WTC11 (cell line): ENCODE results near the gene THSD4. TPM values are rescaled to one million over a fixed set of nuclear protein-coding genes. Genes with fewer than 3 reads are reported as not detected.

Source experiments
- ATAC-seq: fragments of 200-7000 bp; cut with Tn5 transposase; 2 replicates; pipeline ENCODE4 v1.10.0; 2021; ENCODE audit warnings: mild to moderate bottlenecking, moderate library complexity
- CTCF ChIA-PET: fragments of 300-600 bp; sonication (Branson Sonifier 250); formaldehyde crosslinking; loops from one replicate; lab custom pipeline; 2021; ENCODE audit warnings: antibody characterized with exemption; lab: Charles Lee
- POLR2A ChIA-PET: fragments of 350-600 bp; sonication (Branson Sonifier 250); formaldehyde crosslinking; loops from one replicate; lab custom pipeline; 2021; ENCODE audit warnings: antibody characterized with exemption; lab: Charles Lee
- DNase-seq: peaks from one replicate; pipeline ENCODE4 v3.0.0; 2021; ENCODE audit warnings: low spot score
- H3K27ac Mint-ChIP-seq: 2 replicates; pipeline ENCODE4 v1.8.0; 2021; ENCODE audit warnings: mixed read lengths
- H3K27me3 Mint-ChIP-seq: 2 replicates; pipeline ENCODE4 v1.8.0; 2021; ENCODE audit warnings: low read depth, mild to moderate bottlenecking, moderate library complexity, mixed read lengths
- H3K36me3 Mint-ChIP-seq: 2 replicates; pipeline ENCODE4 v1.8.0; 2021; ENCODE audit warnings: mixed read lengths
- H3K4me1 Mint-ChIP-seq: 2 replicates; pipeline ENCODE4 v1.8.0; 2022; ENCODE audit warnings: mixed read lengths
- H3K4me3 Mint-ChIP-seq: 2 replicates; pipeline ENCODE4 v1.8.0; 2021; ENCODE audit warnings: mild to moderate bottlenecking, moderate library complexity, mixed read lengths
- H3K9me3 Mint-ChIP-seq: 2 replicates; pipeline ENCODE4 v1.8.0; 2021; ENCODE audit warnings: mixed read lengths
- CBFB ChIP-seq: sonication (generic); formaldehyde crosslinking; IDR thresholded peaks from 2 replicates; pipeline ENCODE4 v1.8.1; 2022; ENCODE audit warnings: mild to moderate bottlenecking, low read depth, missing genetic modification reagents
- ELF4 ChIP-seq: sonication (generic); formaldehyde crosslinking; IDR thresholded peaks from 2 replicates; pipeline ENCODE4 v1.8.1; 2022; ENCODE audit warnings: low read depth, mild to moderate bottlenecking, moderate library complexity, missing genetic modification reagents
- FOXK1 ChIP-seq: sonication (generic); formaldehyde crosslinking; IDR thresholded peaks from 2 replicates; pipeline ENCODE4 v1.8.0; 2022; ENCODE audit warnings: mild to moderate bottlenecking, moderate library complexity, missing genetic modification reagents
- MYBL2 ChIP-seq: sonication (generic); formaldehyde crosslinking; IDR thresholded peaks from 2 replicates; pipeline ENCODE4 v1.8.1; 2023; ENCODE audit warnings: mild to moderate bottlenecking, moderate library complexity, missing genetic modification reagents
- NFE2L1 ChIP-seq: sonication (generic); formaldehyde crosslinking; IDR thresholded peaks from 2 replicates; pipeline ENCODE4 v1.8.1; 2023; ENCODE audit warnings: missing genetic modification reagents
- NR1H2 ChIP-seq: sonication (generic); formaldehyde crosslinking; IDR thresholded peaks from 2 replicates; pipeline ENCODE4 v1.9.0; 2021; ENCODE audit warnings: mild to moderate bottlenecking, moderate library complexity, missing genetic modification reagents
- PRRX2 ChIP-seq: fragments of 250-450 bp; sonication (Bioruptor Pico); IDR thresholded peaks from 2 replicates; pipeline ENCODE4 v1.8.0; 2021; ENCODE audit warnings: mild to moderate bottlenecking
- TCF7 ChIP-seq: sonication (generic); formaldehyde crosslinking; IDR thresholded peaks from 2 replicates; pipeline ENCODE4 v1.8.0; 2022; ENCODE audit warnings: mild to moderate bottlenecking, low read depth, missing genetic modification reagents, moderate library complexity
- ZNF219 ChIP-seq: sonication (generic); formaldehyde crosslinking; IDR thresholded peaks from 2 replicates; pipeline ENCODE4 v1.8.0; 2023; ENCODE audit warnings: missing genetic modification reagents, mild to moderate bottlenecking, borderline replicate concordance
- total RNA-seq: library from RNA; stranded (reverse); gene quantifications from 3 replicates; pipeline ENCODE4 v1.2.3, GENCODE V29; 2021
- TF ChIP-seq, protein P1 (sequence below): fragments of 200-600 bp; IDR thresholded peaks from 2 replicates; pipeline ENCODE4 v1.8.0; 2022; ENCODE audit warnings: antibody characterized with exemption
- TF ChIP-seq, protein P2 (sequence below): fragments of 250-450 bp; sonication (Bioruptor Pico); IDR thresholded peaks from 2 replicates; pipeline ENCODE4 v1.8.0; 2021; ENCODE audit warnings: mild to moderate bottlenecking
- TF ChIP-seq, protein P3 (sequence below): sonication (generic); formaldehyde crosslinking; IDR thresholded peaks from 2 replicates; pipeline ENCODE4 v1.8.0; 2022; ENCODE audit warnings: mild to moderate bottlenecking, missing genetic modification reagents
- TF ChIP-seq, protein P4 (sequence below): sonication (generic); formaldehyde crosslinking; IDR thresholded peaks from 2 replicates; pipeline ENCODE4 v1.8.0; 2022; ENCODE audit warnings: missing genetic modification reagents
- TF ChIP-seq, protein P5 (sequence below): fragments of 250-450 bp; sonication (Bioruptor Pico); IDR thresholded peaks from 2 replicates; pipeline ENCODE4 v1.9.0; 2021; ENCODE audit warnings: mild to moderate bottlenecking, borderline replicate concordance
- TF ChIP-seq, protein P6 (sequence below): fragments of 250-450 bp; sonication (Bioruptor Pico); IDR thresholded peaks from 2 replicates; pipeline ENCODE4 v1.9.0; 2021; ENCODE audit warnings: mild to moderate bottlenecking

THSD4 gene
- total RNA-seq, 1 experiment from 2014 or later, result 7.8 TPM

DNA sequence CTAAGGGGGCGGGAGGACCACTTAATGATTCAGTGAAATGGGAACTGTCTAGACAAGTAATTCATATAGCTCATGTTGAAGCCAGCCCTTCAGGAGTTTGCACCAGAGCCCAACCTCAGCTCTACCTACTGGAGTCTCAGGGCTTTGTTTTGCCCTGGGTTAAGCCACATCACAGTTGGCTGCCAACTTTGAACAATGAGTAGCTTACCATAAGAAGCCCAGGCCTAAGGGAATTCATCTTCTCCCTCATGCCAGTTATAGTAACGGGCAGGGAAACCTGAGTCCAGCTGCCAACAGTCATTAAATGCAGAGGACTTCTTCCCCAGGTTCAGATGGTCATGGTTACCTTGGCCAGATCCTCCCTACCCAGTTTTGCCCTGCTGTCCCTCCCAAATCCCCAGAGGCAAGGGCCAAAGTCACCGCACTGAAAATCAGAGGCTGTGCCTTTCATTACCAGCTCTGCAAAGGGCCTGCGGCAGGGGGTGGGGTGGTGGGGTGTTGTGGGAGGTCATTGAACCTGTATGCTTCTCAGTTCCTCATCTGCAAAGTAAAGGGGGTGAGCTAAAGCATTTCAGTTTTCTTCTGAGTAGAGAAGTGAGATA lies 392.9 kb downstream of the THSD4 start (continued):
- TF ChIP-seq, protein P1, sequence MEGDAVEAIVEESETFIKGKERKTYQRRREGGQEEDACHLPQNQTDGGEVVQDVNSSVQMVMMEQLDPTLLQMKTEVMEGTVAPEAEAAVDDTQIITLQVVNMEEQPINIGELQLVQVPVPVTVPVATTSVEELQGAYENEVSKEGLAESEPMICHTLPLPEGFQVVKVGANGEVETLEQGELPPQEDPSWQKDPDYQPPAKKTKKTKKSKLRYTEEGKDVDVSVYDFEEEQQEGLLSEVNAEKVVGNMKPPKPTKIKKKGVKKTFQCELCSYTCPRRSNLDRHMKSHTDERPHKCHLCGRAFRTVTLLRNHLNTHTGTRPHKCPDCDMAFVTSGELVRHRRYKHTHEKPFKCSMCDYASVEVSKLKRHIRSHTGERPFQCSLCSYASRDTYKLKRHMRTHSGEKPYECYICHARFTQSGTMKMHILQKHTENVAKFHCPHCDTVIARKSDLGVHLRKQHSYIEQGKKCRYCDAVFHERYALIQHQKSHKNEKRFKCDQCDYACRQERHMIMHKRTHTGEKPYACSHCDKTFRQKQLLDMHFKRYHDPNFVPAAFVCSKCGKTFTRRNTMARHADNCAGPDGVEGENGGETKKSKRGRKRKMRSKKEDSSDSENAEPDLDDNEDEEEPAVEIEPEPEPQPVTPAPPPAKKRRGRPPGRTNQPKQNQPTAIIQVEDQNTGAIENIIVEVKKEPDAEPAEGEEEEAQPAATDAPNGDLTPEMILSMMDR, result no peak
- TF ChIP-seq, protein P2, sequence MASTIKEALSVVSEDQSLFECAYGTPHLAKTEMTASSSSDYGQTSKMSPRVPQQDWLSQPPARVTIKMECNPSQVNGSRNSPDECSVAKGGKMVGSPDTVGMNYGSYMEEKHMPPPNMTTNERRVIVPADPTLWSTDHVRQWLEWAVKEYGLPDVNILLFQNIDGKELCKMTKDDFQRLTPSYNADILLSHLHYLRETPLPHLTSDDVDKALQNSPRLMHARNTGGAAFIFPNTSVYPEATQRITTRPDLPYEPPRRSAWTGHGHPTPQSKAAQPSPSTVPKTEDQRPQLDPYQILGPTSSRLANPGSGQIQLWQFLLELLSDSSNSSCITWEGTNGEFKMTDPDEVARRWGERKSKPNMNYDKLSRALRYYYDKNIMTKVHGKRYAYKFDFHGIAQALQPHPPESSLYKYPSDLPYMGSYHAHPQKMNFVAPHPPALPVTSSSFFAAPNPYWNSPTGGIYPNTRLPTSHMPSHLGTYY (CRISPR knock-in tag), result no peak
- no peak for TF ChIP-seq NR1H2
- TF ChIP-seq, all 79 proteins: peak for 0

DNA sequence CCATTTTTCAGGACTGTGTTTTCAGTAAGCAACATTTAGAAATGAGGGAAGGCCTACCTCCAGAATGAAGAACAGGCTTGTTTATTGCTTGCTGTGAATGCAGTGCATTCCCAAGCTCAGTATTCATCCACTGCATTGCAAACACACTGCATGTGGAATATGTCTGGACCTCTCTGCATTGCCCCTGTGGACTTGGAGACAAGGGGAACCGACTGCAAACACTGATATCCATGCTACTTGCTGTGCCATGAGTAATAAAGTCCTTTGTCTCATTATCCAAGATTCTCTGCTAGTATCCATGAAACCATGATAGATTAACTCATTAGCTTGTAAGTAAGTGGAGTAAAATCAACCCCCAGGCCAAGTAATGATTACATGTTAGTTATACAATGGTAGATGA lies 393.9 kb downstream of the THSD4 start:
- POLR2A ChIA-PET, result no interaction called here
- DNase-seq (no peak), ATAC-seq (no peak)
- TF ChIP-seq FOXK1 (CRISPR knock-in tag), result no peak
- no peak for TF ChIP-seq MYBL2 (CRISPR knock-in tag)
- TF ChIP-seq, protein P3, sequence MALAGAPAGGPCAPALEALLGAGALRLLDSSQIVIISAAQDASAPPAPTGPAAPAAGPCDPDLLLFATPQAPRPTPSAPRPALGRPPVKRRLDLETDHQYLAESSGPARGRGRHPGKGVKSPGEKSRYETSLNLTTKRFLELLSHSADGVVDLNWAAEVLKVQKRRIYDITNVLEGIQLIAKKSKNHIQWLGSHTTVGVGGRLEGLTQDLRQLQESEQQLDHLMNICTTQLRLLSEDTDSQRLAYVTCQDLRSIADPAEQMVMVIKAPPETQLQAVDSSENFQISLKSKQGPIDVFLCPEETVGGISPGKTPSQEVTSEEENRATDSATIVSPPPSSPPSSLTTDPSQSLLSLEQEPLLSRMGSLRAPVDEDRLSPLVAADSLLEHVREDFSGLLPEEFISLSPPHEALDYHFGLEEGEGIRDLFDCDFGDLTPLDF (CRISPR knock-in tag), result no peak
- TF ChIP-seq NFE2L1 (CRISPR knock-in tag), result no peak
- no peak for TF ChIP-seq ELF4 (CRISPR knock-in tag)
- TF ChIP-seq, protein P2 (CRISPR knock-in tag), result no peak
- TF ChIP-seq TCF7 (CRISPR knock-in tag), result no peak
- TF ChIP-seq, protein P4, sequence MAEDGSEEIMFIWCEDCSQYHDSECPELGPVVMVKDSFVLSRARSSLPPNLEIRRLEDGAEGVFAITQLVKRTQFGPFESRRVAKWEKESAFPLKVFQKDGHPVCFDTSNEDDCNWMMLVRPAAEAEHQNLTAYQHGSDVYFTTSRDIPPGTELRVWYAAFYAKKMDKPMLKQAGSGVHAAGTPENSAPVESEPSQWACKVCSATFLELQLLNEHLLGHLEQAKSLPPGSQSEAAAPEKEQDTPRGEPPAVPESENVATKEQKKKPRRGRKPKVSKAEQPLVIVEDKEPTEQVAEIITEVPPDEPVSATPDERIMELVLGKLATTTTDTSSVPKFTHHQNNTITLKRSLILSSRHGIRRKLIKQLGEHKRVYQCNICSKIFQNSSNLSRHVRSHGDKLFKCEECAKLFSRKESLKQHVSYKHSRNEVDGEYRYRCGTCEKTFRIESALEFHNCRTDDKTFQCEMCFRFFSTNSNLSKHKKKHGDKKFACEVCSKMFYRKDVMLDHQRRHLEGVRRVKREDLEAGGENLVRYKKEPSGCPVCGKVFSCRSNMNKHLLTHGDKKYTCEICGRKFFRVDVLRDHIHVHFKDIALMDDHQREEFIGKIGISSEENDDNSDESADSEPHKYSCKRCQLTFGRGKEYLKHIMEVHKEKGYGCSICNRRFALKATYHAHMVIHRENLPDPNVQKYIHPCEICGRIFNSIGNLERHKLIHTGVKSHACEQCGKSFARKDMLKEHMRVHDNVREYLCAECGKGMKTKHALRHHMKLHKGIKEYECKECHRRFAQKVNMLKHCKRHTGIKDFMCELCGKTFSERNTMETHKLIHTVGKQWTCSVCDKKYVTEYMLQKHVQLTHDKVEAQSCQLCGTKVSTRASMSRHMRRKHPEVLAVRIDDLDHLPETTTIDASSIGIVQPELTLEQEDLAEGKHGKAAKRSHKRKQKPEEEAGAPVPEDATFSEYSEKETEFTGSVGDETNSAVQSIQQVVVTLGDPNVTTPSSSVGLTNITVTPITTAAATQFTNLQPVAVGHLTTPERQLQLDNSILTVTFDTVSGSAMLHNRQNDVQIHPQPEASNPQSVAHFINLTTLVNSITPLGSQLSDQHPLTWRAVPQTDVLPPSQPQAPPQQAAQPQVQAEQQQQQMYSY (CRISPR knock-in tag), result no peak
- no peak for TF ChIP-seq CBFB (CRISPR knock-in tag)
- TF ChIP-seq, protein P5, sequence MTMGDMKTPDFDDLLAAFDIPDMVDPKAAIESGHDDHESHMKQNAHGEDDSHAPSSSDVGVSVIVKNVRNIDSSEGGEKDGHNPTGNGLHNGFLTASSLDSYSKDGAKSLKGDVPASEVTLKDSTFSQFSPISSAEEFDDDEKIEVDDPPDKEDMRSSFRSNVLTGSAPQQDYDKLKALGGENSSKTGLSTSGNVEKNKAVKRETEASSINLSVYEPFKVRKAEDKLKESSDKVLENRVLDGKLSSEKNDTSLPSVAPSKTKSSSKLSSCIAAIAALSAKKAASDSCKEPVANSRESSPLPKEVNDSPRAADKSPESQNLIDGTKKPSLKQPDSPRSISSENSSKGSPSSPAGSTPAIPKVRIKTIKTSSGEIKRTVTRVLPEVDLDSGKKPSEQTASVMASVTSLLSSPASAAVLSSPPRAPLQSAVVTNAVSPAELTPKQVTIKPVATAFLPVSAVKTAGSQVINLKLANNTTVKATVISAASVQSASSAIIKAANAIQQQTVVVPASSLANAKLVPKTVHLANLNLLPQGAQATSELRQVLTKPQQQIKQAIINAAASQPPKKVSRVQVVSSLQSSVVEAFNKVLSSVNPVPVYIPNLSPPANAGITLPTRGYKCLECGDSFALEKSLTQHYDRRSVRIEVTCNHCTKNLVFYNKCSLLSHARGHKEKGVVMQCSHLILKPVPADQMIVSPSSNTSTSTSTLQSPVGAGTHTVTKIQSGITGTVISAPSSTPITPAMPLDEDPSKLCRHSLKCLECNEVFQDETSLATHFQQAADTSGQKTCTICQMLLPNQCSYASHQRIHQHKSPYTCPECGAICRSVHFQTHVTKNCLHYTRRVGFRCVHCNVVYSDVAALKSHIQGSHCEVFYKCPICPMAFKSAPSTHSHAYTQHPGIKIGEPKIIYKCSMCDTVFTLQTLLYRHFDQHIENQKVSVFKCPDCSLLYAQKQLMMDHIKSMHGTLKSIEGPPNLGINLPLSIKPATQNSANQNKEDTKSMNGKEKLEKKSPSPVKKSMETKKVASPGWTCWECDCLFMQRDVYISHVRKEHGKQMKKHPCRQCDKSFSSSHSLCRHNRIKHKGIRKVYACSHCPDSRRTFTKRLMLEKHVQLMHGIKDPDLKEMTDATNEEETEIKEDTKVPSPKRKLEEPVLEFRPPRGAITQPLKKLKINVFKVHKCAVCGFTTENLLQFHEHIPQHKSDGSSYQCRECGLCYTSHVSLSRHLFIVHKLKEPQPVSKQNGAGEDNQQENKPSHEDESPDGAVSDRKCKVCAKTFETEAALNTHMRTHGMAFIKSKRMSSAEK, result no peak
- no peak for TF ChIP-seq PRRX2 (CRISPR knock-in tag)
- TF ChIP-seq, protein P1, result no peak
- TF ChIP-seq, protein P6, sequence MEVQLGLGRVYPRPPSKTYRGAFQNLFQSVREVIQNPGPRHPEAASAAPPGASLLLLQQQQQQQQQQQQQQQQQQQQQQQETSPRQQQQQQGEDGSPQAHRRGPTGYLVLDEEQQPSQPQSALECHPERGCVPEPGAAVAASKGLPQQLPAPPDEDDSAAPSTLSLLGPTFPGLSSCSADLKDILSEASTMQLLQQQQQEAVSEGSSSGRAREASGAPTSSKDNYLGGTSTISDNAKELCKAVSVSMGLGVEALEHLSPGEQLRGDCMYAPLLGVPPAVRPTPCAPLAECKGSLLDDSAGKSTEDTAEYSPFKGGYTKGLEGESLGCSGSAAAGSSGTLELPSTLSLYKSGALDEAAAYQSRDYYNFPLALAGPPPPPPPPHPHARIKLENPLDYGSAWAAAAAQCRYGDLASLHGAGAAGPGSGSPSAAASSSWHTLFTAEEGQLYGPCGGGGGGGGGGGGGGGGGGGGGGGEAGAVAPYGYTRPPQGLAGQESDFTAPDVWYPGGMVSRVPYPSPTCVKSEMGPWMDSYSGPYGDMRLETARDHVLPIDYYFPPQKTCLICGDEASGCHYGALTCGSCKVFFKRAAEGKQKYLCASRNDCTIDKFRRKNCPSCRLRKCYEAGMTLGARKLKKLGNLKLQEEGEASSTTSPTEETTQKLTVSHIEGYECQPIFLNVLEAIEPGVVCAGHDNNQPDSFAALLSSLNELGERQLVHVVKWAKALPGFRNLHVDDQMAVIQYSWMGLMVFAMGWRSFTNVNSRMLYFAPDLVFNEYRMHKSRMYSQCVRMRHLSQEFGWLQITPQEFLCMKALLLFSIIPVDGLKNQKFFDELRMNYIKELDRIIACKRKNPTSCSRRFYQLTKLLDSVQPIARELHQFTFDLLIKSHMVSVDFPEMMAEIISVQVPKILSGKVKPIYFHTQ (CRISPR knock-in tag), result no peak
- no peak for TF ChIP-seq ZNF219 (CRISPR knock-in tag)
- H3K27me3 Mint-ChIP-seq, result no peaks in the 10 kb centered on the region
- no peak overlapping the region for H3K27ac Mint-ChIP-seq
- no peaks in the 10 kb centered on the region for H3K36me3 Mint-ChIP-seq
- H3K9me3 Mint-ChIP-seq, result no peaks in the 10 kb centered on the region
- H3K4me3 Mint-ChIP-seq, result no peak overlapping the region
- H3K4me1 Mint-ChIP-seq, result peaks cover 5% of the 10 kb centered on the region
- CTCF ChIA-PET, result interaction anchor here (0.9 kb wide), 1 partner anchor 24 kb away, joined by 3 read pairs; no protein-coding TSS in a partner anchor
